ENCODE measurements around the gene SLC41A1.

DNA sequence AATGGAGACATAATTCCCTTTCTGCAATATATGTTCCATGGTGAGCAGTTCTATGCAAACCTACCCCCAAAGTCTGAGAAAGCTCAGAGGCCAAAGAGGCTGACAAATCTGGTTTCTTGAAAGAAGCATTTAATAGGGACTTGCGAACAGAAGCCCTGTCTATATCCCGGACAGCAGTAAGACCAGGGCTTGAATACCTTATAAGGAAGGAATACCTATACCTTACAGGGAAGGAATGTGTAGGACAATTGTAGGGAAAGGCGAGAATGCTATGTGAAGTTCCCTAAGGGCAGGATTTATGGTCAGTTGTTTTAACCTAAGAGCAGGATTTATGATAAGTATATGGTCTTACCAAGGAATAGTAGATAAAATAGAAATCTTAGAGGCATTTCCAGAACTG lies 5.0 kb upstream of the SLC41A1 start:
- TF ChIP-seq, protein P1, sequence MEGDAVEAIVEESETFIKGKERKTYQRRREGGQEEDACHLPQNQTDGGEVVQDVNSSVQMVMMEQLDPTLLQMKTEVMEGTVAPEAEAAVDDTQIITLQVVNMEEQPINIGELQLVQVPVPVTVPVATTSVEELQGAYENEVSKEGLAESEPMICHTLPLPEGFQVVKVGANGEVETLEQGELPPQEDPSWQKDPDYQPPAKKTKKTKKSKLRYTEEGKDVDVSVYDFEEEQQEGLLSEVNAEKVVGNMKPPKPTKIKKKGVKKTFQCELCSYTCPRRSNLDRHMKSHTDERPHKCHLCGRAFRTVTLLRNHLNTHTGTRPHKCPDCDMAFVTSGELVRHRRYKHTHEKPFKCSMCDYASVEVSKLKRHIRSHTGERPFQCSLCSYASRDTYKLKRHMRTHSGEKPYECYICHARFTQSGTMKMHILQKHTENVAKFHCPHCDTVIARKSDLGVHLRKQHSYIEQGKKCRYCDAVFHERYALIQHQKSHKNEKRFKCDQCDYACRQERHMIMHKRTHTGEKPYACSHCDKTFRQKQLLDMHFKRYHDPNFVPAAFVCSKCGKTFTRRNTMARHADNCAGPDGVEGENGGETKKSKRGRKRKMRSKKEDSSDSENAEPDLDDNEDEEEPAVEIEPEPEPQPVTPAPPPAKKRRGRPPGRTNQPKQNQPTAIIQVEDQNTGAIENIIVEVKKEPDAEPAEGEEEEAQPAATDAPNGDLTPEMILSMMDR (IDR thresholded peaks at IDR 0.05): no peak
- TF ChIP-seq POLR2AphosphoS5 (IDR thresholded peaks at IDR 0.05): no peak

Data from gastroesophageal sphincter (tissue), 3 donors.